LHCN-M2 (cell line): ENCODE data around the gene ERLIN1. TPM values are rescaled to one million over a fixed set of nuclear protein-coding genes. Genes with fewer than 3 reads are reported as not detected.

Experiments
- DNase-seq: peaks from one replicate; pipeline ENCODE4 v3.0.0-alpha.2; 2012; ENCODE audit warnings: low read depth
- total RNA-seq: library from RNA; depleted of rRNA; stranded (reverse); fragments of >200 nt; gene quantifications from 2 replicates; pipeline ENCODE4 v1.2.3, GENCODE V29; 2014

ERLIN1 gene
- total RNA-seq, 1 experiment from 2014 or later, result 75.7 TPM

DNA sequence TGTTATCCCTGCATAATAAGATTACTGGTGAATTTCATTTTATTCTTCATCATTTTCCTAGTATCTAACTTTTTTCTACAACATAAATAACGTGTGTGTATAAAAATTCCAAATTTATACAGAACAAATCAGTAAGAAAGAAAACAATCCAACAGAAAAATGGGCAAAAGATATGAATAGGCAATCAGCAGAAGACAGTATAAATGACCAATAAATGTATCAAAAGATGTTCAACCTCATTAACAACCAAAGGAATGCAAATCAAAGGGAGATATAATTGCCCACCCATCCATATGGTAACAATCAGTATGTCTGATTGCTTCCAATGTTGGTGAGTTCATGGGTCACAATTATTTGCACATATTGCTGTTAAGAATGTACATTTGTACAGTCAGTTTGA is 13.5 kb downstream of the ERLIN1 start:
- DNase-seq, result no peak

DNA sequence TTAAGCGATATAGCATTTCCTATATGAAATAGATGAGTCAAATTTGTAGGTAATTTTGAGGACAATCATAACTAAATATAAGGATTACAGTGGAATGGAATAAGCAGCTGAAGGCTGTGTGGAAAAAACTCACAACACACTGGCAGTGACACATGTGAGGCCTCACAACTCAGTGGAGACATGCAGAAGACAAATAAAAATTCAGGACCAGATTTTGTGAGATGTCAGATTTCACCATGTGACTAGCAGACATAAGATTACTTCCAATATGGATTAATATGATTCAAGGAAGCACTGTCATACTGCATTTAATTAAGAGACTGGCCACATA is 17.6 kb downstream of the ERLIN1 start:
- no peak for DNase-seq

DNA sequence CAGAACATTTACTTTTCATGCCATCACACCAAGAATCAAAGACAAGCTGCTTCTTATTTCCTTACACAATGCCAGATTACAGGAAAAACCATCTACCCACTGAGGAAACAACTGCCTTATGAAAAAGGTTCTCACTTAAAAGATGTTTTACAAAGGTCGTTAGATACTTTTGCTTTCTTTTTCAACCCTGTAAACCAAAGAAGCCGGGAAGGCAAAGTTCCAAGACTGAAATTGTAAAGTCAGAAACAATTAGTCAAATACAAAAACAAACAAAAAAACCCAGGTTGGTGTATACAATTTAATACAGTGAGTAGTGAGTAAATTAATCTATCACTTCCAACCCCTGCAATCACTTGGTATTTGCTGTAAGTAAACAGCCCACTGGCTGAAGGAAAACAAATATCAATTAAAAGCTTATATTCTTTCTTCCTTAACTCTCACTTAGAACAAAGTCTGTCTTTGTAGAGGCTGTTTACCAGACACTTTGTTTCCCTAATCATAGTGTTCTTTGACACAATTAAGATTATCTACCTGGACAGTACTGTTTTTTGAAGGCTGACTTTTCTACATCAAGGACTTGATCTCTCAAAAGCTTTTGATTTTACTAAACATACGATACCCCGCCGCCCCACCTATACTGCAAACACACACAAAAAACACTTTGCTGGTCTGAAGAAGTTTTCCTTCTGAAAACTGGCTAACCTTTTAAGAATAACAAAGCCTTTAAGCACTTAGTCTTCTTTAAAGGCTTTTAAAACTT is 18.1 kb downstream of the ERLIN1 start:
- no peak for DNase-seq

DNA sequence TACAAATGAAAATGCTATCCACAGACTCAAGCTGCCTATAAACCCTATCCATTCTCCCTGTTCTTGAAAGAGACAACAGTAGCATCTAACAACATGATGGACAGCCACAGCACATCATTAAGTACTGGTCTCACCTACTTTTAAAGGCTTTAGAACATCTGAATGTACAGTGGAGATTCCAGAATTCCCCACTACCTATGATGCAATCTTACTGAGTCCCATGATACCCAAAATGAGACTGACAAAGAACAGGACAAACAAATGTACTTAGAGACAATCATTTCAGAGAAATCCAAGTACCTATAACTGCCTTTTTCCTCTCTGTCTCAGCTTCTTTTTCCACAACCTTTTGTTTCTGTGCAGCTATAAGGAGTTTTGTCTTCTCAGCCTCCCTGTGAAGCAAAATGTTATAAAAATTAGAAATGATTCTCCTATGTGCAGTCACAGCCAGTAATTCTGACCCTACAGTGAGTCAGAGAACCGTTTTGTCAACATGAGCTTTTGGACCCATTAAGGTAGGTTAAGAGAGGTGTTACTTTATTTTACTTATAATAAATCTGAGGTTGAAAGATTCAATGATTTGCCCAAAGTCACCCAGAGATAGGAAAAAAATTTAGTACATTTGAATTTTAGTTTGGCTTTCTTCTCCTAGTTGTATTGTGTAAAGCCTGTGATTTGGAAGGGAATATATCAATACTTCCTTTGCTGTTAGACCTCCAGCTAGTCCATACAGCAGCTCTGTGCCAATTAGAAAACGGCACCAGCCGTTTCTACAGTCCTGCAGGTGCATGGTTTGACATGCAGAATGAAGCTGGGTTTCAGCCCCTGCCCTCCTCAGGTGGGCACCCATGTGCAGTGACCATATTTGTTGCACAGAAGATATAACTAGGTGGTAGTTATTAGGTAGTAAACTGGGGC is 21.9 kb downstream of the ERLIN1 start:
- no peak for DNase-seq

DNA sequence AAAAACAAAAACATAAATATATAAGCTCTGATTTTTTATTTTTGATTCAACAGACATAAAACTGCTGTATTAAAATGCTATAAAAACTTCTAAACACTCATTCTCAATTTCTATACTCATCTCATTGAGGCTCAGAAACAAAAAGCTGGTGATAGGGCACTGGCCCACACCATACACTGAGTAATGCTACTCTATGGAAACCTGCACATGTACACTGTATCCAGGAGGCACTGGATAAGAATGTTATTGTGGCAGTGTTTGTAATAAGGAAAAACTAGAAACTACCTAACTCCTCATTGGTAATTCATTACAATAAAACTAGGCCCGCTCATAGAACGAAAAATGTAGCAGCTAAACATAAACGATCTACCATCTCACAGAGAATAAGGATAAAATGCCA is 23.1 kb downstream of the ERLIN1 start:
- DNase-seq, result no peak

DNA sequence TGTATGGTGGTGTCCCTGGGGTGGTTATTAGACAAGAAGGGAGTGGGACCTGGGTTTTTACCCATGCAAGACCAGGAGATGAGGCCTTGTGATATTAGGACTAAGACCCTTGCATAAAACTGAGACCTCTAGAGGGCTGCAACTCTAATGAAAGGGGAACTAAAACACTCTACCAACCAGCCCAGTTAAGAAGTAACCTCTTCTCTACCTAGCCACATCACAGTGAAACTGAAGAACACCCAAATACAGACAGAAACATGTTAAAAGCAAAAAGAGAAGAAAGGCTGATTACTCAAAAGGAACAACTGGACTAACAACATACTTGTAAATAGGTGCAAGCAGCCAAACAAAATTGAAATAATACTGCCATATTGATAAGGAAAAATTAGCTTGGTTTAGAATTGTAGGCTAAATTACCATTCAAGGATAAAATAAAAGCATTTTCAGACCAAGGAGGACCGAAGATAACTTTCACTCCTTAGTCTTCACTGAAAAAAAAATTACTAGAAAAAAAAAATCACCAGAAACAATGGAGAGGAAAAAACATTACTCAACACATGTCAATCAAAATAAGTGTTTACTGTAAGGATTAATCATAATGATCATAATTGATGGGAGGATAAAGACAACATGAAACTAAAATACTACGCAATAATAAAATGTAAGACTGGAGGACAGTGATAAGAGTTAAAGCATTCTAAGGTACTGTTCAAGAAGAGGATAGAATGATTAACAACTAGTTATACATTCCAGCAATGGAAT is 27.6 kb downstream of the ERLIN1 start:
- DNase-seq, result no peak

DNA sequence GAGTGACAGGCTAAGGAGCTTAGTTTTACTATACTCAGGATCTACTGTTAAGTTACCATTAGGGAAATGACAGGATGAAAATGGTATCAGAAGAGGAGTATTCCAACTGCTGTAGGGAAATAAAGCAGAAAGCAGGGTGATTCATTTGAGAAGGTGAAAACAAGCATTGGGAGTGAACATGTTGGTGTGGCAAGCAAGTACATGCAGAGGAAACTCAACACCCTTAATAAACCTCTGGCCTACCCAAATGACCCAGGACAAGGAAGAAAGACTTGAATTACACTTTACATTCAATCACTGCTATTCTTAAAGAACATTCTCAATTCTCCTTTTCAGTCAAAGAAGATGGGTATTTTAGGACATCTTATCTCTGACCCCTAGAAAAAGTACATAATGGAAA is 28.7 kb downstream of the ERLIN1 start:
- no peak for DNase-seq

DNA sequence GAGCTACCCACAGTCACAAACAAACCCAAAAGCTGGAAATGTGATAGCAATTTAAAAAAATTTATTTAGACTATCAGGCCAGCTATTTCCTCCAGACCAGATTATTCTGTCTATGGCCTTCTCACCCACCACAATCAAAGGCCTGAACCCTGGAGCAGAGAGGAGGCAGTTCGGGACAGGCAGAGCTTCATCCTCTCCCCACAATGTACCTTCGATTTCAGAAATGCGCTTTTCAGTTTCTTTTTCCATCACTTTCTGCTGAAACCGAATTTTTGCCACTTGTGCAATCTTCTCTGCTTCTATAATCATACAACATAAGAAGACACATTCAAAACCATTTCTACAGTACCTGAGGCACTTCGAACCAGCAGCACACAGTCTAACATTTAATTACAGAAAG is 29.9 kb downstream of the ERLIN1 start:
- DNase-seq, result no peak

DNA sequence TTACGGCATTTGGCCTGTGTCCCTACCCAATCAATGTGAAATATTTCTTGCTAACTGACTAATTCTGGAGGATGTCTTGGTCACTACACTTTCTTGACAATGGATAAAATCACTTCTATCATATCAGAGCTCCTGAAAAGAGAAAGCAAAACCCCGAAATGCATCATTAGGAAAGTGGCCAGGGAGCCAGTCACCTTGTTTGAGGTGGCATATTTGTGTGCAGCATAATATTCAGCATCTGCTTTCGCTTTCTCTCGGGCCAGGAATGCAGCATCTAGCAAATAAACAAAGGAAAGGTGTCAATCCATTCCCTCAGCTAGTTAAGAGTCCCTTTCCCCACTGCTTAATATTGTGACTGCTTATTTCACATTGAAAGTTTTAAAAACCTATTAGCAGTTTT is 31.2 kb downstream of the ERLIN1 start:
- DNase-seq, result no peak

DNA sequence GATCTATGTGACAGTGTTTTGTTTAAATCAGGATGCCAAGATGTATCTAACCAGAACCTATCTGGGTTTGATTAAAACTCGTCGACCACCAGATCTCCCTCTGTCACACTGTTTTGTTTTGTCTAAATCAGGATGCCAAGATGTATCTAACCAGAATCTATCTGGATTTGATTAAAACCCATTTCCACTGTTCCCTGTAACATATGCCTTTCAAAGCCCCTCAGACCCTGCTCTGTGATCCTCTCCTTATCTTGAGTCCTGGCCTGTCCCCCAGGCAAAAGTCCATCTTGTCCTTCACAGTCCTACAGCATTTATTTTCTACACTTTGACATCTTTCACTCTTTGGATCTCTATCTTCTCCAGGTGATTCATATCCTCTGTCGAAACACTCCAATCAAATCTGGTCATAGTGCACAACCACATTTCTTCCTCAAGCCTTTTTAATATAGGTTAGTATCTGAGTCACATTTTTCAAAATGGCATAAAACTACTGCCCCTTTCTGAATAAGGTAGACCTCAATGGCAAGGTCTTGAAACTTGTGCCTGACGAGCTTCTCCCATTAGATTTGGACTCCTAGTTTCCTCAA is 32.5 kb downstream of the ERLIN1 start:
- peak; percentile 7 for DNase-seq

DNA sequence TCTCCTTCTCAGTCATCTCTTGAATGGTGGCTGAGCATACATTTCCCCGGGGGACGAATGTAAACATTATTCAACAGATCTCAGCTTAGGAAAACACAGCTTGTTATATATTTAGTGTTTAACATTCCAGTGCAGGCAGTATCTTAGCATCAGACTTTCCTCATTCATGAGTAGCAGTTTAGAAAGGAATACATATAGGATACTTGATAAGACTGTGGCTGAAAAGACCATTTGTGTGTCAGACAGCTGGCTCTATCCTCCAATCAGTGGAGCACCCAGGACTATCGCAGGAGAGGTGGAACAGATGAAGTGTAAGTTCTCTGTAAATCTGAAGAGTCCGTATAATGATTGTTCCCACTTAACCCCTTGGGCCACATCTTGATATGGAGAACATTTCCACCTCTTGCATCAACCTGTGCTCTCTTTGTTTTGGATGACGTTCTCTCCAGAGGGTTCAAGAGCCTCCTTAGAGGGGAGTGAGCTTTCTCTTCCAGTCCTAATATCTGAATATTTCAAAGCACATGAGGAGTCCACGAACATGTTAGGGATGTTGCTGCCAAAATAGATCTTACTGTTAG is 34.0 kb downstream of the ERLIN1 start:
- DNase-seq, result no peak

DNA sequence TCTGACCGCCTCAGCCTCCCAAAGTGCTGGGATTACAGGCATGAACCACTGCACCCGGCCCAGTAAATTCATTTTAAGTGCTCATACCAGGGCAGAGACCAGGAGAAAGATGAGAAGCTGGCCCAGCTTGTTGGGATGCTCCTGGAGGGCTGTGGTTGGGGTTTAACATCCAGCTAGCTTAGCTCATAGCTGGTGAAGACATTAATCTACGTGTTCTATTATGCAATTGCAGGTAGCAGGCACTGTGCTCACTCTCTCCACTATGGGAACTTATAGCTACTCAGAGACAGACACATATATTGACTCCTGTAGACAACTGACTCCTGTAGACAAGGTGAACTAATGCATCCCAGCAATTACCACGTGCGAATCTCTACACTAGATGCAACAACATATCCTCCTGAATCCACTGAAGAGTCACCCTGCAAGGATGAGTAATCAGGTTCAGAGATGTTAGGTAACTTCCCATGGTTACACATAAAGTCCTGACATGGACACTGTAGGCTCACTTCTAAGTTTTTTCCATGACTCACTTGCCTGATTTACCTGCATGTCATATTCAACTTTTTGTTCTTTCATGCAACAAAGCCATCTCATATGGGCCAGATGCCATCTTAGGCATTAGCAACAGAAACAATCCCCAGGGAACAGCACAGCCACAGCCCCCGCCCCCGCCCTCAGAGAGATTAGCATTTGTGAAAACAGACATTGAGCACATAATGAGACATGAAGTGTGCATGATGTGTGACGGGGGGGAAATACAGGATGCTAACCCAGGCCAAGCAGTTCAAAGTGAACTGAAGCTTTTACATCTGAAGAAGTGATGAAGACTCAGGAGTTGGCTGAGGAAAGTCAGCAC is 37.2 kb downstream of the ERLIN1 start:
- DNase-seq, result peak; percentile 59

DNA sequence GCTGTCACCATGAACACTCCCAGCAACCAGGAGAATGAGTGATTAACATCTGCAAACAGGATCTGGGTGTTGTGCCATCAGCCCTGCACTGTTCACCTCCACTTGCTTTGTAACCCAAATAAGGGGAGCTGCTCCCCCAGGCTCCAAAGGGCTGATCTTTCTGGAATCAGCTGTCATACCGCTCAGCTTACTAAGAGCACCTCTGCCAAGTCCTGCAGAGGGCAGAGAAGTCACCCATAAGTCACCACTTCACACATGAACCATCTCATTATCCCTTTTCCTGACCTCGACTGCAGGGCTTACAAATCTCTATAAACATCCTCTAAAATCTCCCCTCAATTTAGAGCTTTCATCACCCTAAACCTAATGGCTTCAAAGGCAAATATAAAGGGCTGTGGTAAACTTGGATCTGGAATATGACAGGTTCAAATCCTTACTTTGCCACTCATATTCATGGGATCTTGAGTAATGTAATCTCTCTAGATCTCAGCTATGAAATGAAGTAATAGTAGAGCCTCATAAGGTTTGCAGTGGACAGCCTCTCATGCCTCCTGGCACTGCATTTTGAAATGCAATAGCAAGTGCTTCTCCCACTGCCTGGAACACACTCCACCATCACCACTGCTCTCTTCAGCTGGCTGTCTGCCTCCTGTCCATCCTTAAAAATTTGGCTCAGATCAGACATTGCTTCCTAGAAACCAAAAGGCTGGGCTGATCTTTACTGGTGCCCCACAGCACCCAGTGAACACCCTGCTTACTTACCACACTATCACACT is 38.8 kb downstream of the ERLIN1 start:
- peak; percentile 28 for DNase-seq

DNA sequence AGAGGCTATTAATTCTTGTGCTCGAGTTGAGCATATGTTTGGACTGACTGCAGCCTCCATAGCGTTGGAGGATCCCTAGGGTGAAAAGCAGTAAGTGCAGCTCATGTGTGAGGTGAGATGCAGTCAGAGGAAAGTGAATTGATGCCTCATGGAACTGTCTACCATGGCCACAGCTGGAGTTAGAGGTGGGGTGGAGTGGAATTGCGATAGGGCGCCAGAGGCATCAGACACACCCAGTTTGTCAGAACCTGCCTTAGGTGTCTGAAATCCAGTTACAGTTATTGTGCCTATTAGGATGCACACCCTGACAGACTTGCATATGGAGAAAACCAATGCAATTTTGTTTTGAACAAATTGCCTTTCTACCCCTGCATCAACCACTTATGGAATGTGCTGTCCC is 39.4 kb downstream of the ERLIN1 start:
- DNase-seq, result no peak

DNA sequence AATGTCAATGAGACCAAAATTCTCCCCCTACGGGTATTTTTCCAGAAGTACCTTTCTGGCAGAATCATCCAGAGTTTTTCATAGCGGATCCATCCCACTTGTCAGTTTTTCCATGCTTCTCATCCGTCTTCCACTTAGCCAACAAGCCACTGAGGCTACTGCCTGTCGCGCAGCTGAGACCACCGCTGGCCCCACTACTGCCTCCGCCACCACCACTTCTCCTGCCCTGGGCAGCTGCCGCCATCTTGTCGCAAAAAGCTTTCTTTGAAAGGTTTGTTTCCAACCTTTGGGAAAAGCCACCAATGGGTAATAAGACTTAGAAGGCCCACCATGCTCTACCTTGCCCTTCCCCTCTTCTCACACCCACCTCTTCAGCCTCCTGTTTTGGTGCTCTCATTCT is 42.1 kb downstream of the ERLIN1 start:
- no peak for DNase-seq

DNA sequence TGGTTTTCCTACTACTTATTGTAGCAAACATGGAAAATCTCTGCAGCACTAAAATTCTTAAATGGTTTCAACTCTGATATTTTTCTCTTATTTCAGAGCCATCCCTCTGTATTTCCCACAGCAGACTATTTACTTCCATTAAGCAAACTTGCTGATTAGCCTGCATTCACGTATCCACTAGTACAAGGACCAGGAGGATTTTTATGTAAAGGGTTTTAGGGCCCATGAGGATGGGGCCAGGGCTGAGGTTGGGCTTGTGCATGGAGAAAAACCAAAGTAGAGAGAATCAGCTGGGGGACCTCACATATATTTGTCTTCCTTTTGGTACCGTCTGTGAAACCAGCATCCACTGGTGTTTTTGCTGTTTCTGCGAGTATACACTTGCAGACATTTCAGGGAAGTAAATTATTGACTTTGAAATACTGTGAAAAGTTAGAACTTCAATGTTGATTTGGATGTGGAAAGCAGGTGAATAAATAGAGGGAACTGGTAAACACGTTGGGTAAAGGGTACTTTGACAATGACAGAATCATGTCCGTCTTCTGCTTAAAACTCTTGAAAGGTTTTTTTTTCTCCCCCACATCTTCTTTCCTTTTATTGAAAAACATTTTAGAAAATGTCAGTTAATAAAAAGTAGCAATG is 44.3 kb downstream of the ERLIN1 start:
- no peak for DNase-seq

DNA sequence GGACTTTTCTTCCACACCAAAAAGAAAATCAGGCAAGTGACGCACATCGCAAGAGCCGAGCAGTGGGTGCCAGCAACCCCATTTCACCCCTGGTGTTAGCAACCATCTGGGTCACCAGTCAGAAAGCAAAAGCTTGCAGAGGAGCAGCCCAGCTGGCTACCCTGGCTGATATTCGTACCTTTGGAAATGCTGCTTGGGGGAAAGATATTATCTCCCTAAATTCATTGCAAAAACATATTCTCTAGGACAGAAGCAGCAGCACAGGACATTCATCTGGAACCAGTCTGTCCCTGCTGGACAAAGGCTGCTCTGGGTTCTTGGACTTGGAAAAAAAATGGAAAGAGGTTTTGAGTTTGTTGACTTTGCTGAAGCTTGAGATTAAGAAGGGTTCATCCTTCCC is 45.8 kb downstream of the ERLIN1 start:
- DNase-seq, result no peak

DNA sequence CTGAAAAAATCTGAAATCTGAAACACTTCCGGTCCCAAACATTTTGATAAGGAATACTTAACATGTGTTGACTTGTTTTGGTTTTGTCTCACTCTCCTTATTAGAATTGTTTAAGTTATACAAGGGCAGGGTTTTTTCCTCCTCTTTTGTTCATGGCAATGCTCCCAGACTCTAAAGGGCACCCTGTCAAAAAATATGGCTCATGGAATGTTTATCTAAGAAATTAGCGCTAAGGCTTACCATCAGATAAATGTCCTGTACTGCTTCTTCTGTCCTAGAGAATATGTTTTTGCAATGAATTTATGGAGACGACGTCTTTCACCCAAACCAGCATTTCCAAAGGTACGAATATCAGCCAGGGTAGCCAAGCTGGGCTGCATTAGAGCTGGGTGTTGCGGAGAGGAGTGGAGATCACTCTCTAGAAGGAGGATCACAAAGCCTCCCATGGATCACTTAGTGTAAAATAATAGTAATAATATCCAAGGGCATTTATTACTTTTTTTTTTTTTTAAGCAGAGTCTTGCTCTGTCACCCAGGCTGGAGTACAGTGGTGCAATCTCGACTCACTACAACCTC is 46.8 kb downstream of the ERLIN1 start:
- no peak for DNase-seq

DNA sequence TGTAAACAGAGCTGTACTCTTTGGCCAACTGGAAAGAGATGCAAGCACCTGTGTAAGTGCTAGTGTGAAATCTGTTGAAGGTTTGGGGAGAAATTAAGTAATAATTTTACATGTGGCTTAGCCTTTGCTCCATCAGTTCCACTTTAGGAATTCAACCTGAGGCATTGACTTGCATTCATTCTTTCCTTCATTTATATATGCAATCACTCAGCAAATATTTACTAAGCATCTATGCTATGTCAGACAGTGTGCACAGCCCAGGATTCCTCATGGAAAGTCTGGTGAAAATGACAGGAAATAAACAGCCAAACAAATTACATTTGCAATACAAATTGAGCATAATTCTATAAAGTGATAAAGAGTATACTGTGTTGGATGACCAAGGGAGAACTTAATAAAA is 50.3 kb downstream of the ERLIN1 start:
- DNase-seq, result no peak
